ENCODE data around the gene TERC. TPM values are rescaled to one million over a fixed set of nuclear protein-coding genes. Genes with fewer than 3 reads are reported as not detected.
A peak's percentile ranks its signal among the peaks of the same experiment; 100 is the strongest.

The TERC gene
- total RNA-seq (2021; ENCODE audit: unreplicated experiment) (47.0 TPM), Bru-seq, nascent RNA (percentile 90 among the genes with signal in this experiment), BruChase-seq, experiment 1, labeled RNA remaining after a 6-hour chase (percentile 82 among the genes with signal in this experiment), BruChase-seq, experiment 2, labeled RNA remaining after a 2-hour chase (percentile 91 among the genes with signal in this experiment)
- 1.8 and 3.6 TPM in 2 replicates for polyA plus RNA-seq (2012)
- long read RNA-seq = 0 reads

DNA sequence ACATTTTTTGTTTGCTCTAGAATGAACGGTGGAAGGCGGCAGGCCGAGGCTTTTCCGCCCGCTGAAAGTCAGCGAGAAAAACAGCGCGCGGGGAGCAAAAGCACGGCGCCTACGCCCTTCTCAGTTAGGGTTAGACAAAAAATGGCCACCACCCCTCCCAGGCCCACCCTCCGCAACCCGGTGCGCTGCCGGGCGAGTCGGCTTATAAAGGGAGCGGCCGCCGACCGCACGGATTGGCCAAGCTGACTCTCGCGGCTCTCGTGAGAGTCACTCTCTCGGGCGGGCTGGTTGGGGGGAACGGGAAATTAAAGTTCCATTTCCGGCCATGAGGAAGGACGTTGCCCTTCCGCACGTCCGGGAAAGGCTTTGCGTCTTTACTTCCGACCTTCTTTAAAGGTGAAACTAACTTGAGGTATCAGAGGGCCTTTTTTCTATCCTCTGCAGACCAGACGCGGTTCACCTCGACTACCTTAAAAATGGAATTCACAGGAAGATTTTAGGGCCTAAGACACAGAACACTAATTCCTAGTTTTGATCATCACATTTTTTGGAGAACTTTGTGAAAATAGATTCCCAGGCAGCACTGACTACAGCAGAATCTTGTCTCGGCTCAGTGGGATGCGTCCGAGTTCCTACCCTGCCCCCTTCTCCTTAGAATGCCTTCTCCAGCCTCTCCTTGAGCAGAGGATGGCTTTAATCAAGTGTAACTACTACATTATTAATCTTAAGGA, at the start of gene TERC:
Gene TERC, minus strand, starts transcription at position 179 of the 731 bp plus-strand sequence.
- Histone ChIP-seq H3K9me3 (ENCODE audit: control insufficient read depth in 1 of 2, insufficient read depth in 1 of 2, low read depth in 1 of 2, low read length in 2 of 2) (no peaks in the 10 kb centered on the region), H3K4me1 (ENCODE audit: control insufficient read depth in 1 of 2, insufficient read depth in 2 of 2, low read length in 2 of 2) (peaks cover 7 to 18% of the 10 kb centered on the region in 2 experiments; a peak in 3 of 4 replicates), H4K20me1 (ENCODE audit: insufficient read depth) (no peaks in the 10 kb centered on the region), H3K9me2 (ENCODE audit: insufficient read depth) (no peaks in the 10 kb centered on the region), H2AFZ (ENCODE audit: low read depth, low read length, poor library complexity, severe bottlenecking) (no peak within 1 kb of the TSS), H3K4me3 (replicated peaks in 1 of 2; ENCODE audit: low read depth in 1 of 2, low read length in 2 of 2) (peak within 1 kb of the TSS; percentile 66 to 97), H3K27ac (ENCODE audit: low read depth, low read length) (peak within 1 kb of the TSS; percentile 98), H3K27me3 (ENCODE audit: insufficient read depth, low read length) (no peaks in the 10 kb centered on the region), H3K4me2 (ENCODE audit: low read length) (peak within 1 kb of the TSS; percentile 96), H3K36me3 (ENCODE audit: control insufficient read depth in 1 of 2, insufficient read depth in 2 of 2, low read length in 2 of 2) (no peaks in the 10 kb centered on the region), H3K9ac (ENCODE audit: low read length) (peak within 1 kb of the TSS; percentile 98), H3K79me2 (ENCODE audit: insufficient read depth, low read length) (peaks cover 9% of the 10 kb centered on the region)
- ATAC-seq (peak; percentile 87), DNase-seq (ENCODE audit: low read depth, low spot score) (peak; percentile 95)
- ChIA-PET CTCF (no interaction called here), RAD21 (ENCODE audit: low non-redundant PET in 1 of 2, low total read pairs in 2 of 2, uncharacterized antibody in 2 of 2, unreplicated experiment in 2 of 2) (no interaction called here), POLR2A (interaction anchor here (0.9 to 1.9 kb wide), 3 partner anchors 8 to 273 kb away, joined by 3 to 10 read pairs (median 3); partner anchors contain the start of genes GPR160 and MYNN)
- BruUV-seq (replicated peaks) = TSS peak; percentile 93
- intact Hi-C loops (cut with micrococcal nuclease) = loop anchor here (1.0 to 10.0 kb wide), 6 partner anchors 7 to 647 kb away; partner anchors contain the start of genes PHC3 and SEC62
- TF ChIP-seq RAD21 (IDR thresholded peaks at IDR 0.05; ENCODE audit: low read depth) (no peak), SRF (IDR thresholded peaks at IDR 0.05; ENCODE audit: low read depth) (no peak), FOSL1 (IDR thresholded peaks at IDR 0.05; ENCODE audit: low read depth) (no peak), YY1 (IDR thresholded peaks at IDR 0.05; ENCODE audit: extremely low read depth, insufficient replicate concordance, low read depth, low read length) (peak; percentile 87), ZNF274 (IDR thresholded peaks at IDR 0.05; ENCODE audit: low read depth, low read length) (no peak), ZFX (IDR thresholded peaks at IDR 0.05) (peak; percentile 74), CEBPB (IDR thresholded peaks at IDR 0.05; ENCODE audit: low read depth) (no peak), POLR2A (IDR thresholded peaks at IDR 0.05; ENCODE audit: borderline replicate concordance, extremely low read depth, insufficient read depth, insufficient read length) (peak; percentile 87), SIN3A (IDR thresholded peaks at IDR 0.05; ENCODE audit: low read depth) (no peak), EGR1 (IDR thresholded peaks at IDR 0.05; ENCODE audit: low read depth) (no peak), EZH2phosphoT487 (IDR thresholded peaks at IDR 0.05; ENCODE audit: borderline replicate concordance) (no peak), CBX3 (IDR thresholded peaks at IDR 0.05; ENCODE audit: low read depth) (no peak), EZH2 (IDR thresholded peaks at IDR 0.05) (no peak), TCF7L2 (IDR thresholded peaks at IDR 0.05; ENCODE audit: borderline replicate concordance, extremely low read depth, insufficient read depth, insufficient read length) (peak; percentile 61)
- TF ChIP-seq, protein P1, sequence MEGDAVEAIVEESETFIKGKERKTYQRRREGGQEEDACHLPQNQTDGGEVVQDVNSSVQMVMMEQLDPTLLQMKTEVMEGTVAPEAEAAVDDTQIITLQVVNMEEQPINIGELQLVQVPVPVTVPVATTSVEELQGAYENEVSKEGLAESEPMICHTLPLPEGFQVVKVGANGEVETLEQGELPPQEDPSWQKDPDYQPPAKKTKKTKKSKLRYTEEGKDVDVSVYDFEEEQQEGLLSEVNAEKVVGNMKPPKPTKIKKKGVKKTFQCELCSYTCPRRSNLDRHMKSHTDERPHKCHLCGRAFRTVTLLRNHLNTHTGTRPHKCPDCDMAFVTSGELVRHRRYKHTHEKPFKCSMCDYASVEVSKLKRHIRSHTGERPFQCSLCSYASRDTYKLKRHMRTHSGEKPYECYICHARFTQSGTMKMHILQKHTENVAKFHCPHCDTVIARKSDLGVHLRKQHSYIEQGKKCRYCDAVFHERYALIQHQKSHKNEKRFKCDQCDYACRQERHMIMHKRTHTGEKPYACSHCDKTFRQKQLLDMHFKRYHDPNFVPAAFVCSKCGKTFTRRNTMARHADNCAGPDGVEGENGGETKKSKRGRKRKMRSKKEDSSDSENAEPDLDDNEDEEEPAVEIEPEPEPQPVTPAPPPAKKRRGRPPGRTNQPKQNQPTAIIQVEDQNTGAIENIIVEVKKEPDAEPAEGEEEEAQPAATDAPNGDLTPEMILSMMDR (IDR thresholded peaks at IDR 0.05 in 2 of 3, conservative IDR thresholded peaks at IDR 0.05 in 1 of 3; ENCODE audit: borderline replicate concordance in 1 of 3, insufficient read depth in 1 of 3, low read depth in 2 of 3, low read length in 2 of 3) = no peak
- TF ChIP-seq, protein P2, sequence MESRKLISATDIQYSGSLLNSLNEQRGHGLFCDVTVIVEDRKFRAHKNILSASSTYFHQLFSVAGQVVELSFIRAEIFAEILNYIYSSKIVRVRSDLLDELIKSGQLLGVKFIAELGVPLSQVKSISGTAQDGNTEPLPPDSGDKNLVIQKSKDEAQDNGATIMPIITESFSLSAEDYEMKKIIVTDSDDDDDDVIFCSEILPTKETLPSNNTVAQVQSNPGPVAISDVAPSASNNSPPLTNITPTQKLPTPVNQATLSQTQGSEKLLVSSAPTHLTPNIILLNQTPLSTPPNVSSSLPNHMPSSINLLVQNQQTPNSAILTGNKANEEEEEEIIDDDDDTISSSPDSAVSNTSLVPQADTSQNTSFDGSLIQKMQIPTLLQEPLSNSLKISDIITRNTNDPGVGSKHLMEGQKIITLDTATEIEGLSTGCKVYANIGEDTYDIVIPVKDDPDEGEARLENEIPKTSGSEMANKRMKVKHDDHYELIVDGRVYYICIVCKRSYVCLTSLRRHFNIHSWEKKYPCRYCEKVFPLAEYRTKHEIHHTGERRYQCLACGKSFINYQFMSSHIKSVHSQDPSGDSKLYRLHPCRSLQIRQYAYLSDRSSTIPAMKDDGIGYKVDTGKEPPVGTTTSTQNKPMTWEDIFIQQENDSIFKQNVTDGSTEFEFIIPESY (IDR thresholded peaks at IDR 0.05; ENCODE audit: extremely low read depth, insufficient replicate concordance, low read length) = peak; percentile 97
- TF ChIP-seq, protein P3, sequence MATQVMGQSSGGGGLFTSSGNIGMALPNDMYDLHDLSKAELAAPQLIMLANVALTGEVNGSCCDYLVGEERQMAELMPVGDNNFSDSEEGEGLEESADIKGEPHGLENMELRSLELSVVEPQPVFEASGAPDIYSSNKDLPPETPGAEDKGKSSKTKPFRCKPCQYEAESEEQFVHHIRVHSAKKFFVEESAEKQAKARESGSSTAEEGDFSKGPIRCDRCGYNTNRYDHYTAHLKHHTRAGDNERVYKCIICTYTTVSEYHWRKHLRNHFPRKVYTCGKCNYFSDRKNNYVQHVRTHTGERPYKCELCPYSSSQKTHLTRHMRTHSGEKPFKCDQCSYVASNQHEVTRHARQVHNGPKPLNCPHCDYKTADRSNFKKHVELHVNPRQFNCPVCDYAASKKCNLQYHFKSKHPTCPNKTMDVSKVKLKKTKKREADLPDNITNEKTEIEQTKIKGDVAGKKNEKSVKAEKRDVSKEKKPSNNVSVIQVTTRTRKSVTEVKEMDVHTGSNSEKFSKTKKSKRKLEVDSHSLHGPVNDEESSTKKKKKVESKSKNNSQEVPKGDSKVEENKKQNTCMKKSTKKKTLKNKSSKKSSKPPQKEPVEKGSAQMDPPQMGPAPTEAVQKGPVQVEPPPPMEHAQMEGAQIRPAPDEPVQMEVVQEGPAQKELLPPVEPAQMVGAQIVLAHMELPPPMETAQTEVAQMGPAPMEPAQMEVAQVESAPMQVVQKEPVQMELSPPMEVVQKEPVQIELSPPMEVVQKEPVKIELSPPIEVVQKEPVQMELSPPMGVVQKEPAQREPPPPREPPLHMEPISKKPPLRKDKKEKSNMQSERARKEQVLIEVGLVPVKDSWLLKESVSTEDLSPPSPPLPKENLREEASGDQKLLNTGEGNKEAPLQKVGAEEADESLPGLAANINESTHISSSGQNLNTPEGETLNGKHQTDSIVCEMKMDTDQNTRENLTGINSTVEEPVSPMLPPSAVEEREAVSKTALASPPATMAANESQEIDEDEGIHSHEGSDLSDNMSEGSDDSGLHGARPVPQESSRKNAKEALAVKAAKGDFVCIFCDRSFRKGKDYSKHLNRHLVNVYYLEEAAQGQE (IDR thresholded peaks at IDR 0.05; ENCODE audit: low read depth) = no peak
- TF ChIP-seq, protein P4, sequence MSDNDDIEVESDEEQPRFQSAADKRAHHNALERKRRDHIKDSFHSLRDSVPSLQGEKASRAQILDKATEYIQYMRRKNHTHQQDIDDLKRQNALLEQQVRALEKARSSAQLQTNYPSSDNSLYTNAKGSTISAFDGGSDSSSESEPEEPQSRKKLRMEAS (IDR thresholded peaks at IDR 0.05) = no peak
